Muscle of arm (tissue), 12 donors: ENCODE measurements around the gene SLC16A2. TPM values are rescaled to one million over a fixed set of nuclear protein-coding genes. Genes with fewer than 3 reads are reported as not detected.
"Not testable (repeated sequence)": the region's sequence is repeated elsewhere in the genome, so short reads cannot be mapped to it uniquely, and the experiment has no call there.

ENCODE experiments used
- DNase-seq: peaks from one replicate; pipeline ENCODE4 v3.0.0-alpha.2; 2013
- polyA plus RNA-seq, 12 donors: library from polyadenylated mRNA; unstranded; fragments of 120-200 nt; gene quantifications; one replicate each; pipeline ENCODE4 v1.2.1, GENCODE V29; 2013; ENCODE audit not compliant: insufficient read length in 12 of 12

SLC16A2 gene
- polyA plus RNA-seq, 12 donors, result 36.7 to 62.9 (median 49.9) TPM; not detected in 1

GRCh38 chrX:74500067-74500466 is 78.8 kb downstream of the SLC16A2 start:
- no peak for DNase-seq

GRCh38 chrX:74500555-74500954 is 79.3 kb downstream of the SLC16A2 start:
- no peak for DNase-seq

- DNase-seq, result no peak
These were observed 84.1 kb downstream of the SLC16A2 start for GRCh38 chrX:74505437-74505836.

- DNase-seq, result no peak
These were observed 85.2 kb downstream of the SLC16A2 start for GRCh38 chrX:74506317-74507115.

GRCh38 chrX:74507191-74507590 is 85.9 kb downstream of the SLC16A2 start:
- no peak for DNase-seq

GRCh38 chrX:74509989-74510388 is 88.7 kb downstream of the SLC16A2 start:
- DNase-seq, result no peak

GRCh38 chrX:74510401-74510800 is 89.1 kb downstream of the SLC16A2 start:
- DNase-seq, result no peak

- no peak for DNase-seq
These were observed 90.4 kb downstream of the SLC16A2 start for GRCh38 chrX:74511704-74512103.

GRCh38 chrX:74514384-74514783 is 93.1 kb downstream of the SLC16A2 start:
- DNase-seq, result no peak

- DNase-seq, result no peak
These were observed 94.1 kb downstream of the SLC16A2 start for GRCh38 chrX:74515356-74515755.

- DNase-seq, result not testable (repeated sequence)
These were observed 94.7 kb downstream of the SLC16A2 start for GRCh38 chrX:74516013-74516412.

GRCh38 chrX:74519870-74520269 is 98.6 kb downstream of the SLC16A2 start:
- DNase-seq, result no peak

GRCh38 chrX:74520291-74520690 is 99.0 kb downstream of the SLC16A2 start:
- DNase-seq, result no peak

GRCh38 chrX:74520896-74521295 is 99.6 kb downstream of the SLC16A2 start:
- DNase-seq, result no peak

- DNase-seq, result peak; percentile 59
These were observed 100.9 kb downstream of the SLC16A2 start for GRCh38 chrX:74521961-74522751.

GRCh38 chrX:74523224-74523623 is 101.9 kb downstream of the SLC16A2 start:
- DNase-seq, result no peak

- DNase-seq, result no peak
These were observed 102.8 kb downstream of the SLC16A2 start for GRCh38 chrX:74523870-74524735.

- no peak for DNase-seq
These were observed 103.8 kb downstream of the SLC16A2 start for GRCh38 chrX:74525116-74525515.

GRCh38 chrX:74526764-74527163 is 105.5 kb downstream of the SLC16A2 start:
- no peak for DNase-seq

- DNase-seq, result no peak
These were observed 106.1 kb downstream of the SLC16A2 start for GRCh38 chrX:74527350-74527749.

GRCh38 chrX:74529311-74529710 is 108.0 kb downstream of the SLC16A2 start:
- DNase-seq, result no peak

GRCh38 chrX:74531081-74531480 is 109.8 kb downstream of the SLC16A2 start:
- DNase-seq, result no peak
